Tibial artery (tissue), 4 donors: ENCODE results near the gene ELF3.

ENCODE experiments used
- DNase-seq, 2 donors: peaks; one replicate each; pipeline ENCODE4 v3.0.0-alpha.2; 2019
- H3K27ac ChIP-seq, 2 donors: fragments of 200-600 bp; sonication (generic) in 1 of 2; 1 replicate in 1 of 2; 2 replicates in 1 of 2; pipeline ENCODE4 v1.5.1; 2018 to 2019; ENCODE audit warnings: mild to moderate bottlenecking in 1 of 2
- H3K27me3 ChIP-seq, 2 donors: fragments of 200-600 bp; sonication (generic) in 1 of 2; one replicate each; pipeline versions ENCODE4 v1.5.1 to v1.6.0; 2016 to 2019
- H3K36me3 ChIP-seq, 3 donors: fragments of 200-600 bp; sonication (generic) in 2 of 3; one replicate each; pipeline ENCODE4 v1.5.1; 2016 to 2019; ENCODE audit warnings: mild to moderate bottlenecking in 2 of 3
- H3K4me1 ChIP-seq, 4 donors: fragments of 200-600 bp; sonication (generic) in 2 of 4; 1 replicate in 3 of 4; 2 replicates in 1 of 4; pipeline ENCODE4 v1.5.1; 2016 to 2019
- H3K4me3 ChIP-seq, 2 donors: fragments of 200-600 bp; sonication (generic) in 1 of 2; 1 replicate in 1 of 2; 2 replicates in 1 of 2; pipeline ENCODE4 v1.5.1; 2018 to 2019; ENCODE audit warnings: mild to moderate bottlenecking in 2 of 2
- H3K9me3 ChIP-seq, 3 donors: fragments of 200-600 bp; sonication (generic) in 1 of 3; one replicate each; pipeline ENCODE4 v1.5.1; 2016 to 2019
- intact Hi-C: fragments of 100-400 bp; cut with DNase I; formaldehyde crosslinking; loops from one replicate; pipeline ENCODE4 v1.15.0; 2023; ENCODE audit warnings: low total_unique reads
- TF ChIP-seq, protein P1 (sequence below), 2 experiments: fragments of 200-600 bp in 1 of 2; fragments of 450-650 bp in 1 of 2; IDR thresholded peaks; one replicate each; pipeline ENCODE4 v1.5.1; 2017 to 2019; ENCODE audit warnings: antibody characterized with exemption in 2 of 2, mild to moderate bottlenecking in 1 of 2, moderate library complexity in 1 of 2

Gene ELF3

DNA sequence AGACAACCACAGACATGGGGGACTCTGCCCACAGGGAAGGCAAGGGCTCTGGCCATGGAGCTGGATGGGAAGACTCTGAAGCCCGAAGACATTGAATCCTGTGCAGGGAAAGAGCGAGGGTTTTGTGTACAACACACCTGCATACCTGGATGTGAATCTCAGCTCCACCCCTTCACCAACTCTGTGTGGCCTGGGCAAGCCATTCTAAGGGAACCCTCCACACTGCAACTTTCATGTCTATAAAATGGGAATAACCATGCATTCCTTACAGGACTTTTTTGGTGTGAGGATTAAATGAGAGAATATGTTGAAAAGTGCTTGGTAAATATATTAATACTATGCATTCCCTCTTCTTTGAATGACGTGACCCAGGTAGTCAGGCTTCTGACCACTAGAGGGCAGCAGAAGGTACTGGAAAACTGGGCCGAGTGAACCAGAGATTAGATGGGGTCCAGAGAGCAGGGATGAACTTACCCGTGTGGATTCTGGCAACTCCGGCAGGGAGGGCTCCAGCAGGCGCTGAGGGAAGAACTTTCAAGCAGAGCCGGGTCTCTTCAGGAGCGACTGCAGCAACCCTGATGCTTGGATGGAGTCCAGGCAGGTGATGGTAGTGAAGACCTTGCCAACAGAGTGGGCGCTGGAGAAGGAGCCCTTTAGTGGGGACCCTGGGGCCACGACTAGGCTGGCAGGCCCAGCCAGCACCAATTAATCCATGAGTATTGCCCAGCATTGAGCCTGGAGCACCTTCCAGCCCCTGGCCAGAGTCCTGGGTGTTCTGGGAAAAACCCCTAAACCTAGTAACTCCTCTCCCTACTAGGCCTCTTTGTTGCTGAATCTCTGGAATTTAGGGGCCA lies 834 bp upstream of the ELF3 start:
- H3K36me3 ChIP-seq: peaks cover 12 to 52% (median 22%) of the 10 kb centered on the region in 3 donors
- TF ChIP-seq, protein P1, sequence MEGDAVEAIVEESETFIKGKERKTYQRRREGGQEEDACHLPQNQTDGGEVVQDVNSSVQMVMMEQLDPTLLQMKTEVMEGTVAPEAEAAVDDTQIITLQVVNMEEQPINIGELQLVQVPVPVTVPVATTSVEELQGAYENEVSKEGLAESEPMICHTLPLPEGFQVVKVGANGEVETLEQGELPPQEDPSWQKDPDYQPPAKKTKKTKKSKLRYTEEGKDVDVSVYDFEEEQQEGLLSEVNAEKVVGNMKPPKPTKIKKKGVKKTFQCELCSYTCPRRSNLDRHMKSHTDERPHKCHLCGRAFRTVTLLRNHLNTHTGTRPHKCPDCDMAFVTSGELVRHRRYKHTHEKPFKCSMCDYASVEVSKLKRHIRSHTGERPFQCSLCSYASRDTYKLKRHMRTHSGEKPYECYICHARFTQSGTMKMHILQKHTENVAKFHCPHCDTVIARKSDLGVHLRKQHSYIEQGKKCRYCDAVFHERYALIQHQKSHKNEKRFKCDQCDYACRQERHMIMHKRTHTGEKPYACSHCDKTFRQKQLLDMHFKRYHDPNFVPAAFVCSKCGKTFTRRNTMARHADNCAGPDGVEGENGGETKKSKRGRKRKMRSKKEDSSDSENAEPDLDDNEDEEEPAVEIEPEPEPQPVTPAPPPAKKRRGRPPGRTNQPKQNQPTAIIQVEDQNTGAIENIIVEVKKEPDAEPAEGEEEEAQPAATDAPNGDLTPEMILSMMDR (IDR thresholded peaks at IDR 0.05): peak; percentile 78 to 83
- H3K4me1 ChIP-seq: peaks cover 0 to 6% (median 0%) of the 10 kb centered on the region in 4 donors
- H3K27ac ChIP-seq: no peak overlapping the region
- intact Hi-C loops: loop anchor here (2.0 to 5.0 kb wide), 2 partner anchors 108 to 125 kb away; no protein-coding TSS in a partner anchor
- no peak overlapping the region for H3K4me3 ChIP-seq
- H3K27me3 ChIP-seq: no peaks in the 10 kb centered on the region
- DNase-seq: peak; percentile 75 to 81
- H3K9me3 ChIP-seq: no peaks in the 10 kb centered on the region

DNA sequence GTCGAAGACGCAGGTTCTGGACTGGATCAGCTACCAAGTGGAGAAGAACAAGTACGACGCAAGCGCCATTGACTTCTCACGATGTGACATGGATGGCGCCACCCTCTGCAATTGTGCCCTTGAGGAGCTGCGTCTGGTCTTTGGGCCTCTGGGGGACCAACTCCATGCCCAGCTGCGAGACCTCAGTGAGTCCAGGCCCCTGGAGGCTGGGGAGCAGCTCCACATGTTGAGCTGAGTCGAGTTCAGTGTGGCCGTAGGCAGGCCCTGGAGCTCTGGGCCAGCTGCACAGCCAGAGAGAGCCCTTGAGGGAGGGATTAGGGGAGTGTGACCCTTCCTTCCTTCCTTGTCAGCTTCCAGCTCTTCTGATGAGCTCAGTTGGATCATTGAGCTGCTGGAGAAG lies 1.6 kb downstream of the ELF3 start:
- Histone ChIP-seq H3K36me3 (peaks cover 0 to 52% (median 0%) of the 10 kb centered on the region in 3 donors), H3K4me1 (peaks cover 0 to 12% (median 0%) of the 10 kb centered on the region in 4 donors), H3K27me3 (no peaks in the 10 kb centered on the region), H3K27ac (no peak overlapping the region), H3K9me3 (no peaks in the 10 kb centered on the region), H3K4me3 (no peak overlapping the region)
- no peak for DNase-seq
- TF ChIP-seq, protein P1 (IDR thresholded peaks at IDR 0.05): no peak
- intact Hi-C loops: loop anchor here (2.0 to 5.0 kb wide), 2 partner anchors 105 to 123 kb away; no protein-coding TSS in a partner anchor

DNA sequence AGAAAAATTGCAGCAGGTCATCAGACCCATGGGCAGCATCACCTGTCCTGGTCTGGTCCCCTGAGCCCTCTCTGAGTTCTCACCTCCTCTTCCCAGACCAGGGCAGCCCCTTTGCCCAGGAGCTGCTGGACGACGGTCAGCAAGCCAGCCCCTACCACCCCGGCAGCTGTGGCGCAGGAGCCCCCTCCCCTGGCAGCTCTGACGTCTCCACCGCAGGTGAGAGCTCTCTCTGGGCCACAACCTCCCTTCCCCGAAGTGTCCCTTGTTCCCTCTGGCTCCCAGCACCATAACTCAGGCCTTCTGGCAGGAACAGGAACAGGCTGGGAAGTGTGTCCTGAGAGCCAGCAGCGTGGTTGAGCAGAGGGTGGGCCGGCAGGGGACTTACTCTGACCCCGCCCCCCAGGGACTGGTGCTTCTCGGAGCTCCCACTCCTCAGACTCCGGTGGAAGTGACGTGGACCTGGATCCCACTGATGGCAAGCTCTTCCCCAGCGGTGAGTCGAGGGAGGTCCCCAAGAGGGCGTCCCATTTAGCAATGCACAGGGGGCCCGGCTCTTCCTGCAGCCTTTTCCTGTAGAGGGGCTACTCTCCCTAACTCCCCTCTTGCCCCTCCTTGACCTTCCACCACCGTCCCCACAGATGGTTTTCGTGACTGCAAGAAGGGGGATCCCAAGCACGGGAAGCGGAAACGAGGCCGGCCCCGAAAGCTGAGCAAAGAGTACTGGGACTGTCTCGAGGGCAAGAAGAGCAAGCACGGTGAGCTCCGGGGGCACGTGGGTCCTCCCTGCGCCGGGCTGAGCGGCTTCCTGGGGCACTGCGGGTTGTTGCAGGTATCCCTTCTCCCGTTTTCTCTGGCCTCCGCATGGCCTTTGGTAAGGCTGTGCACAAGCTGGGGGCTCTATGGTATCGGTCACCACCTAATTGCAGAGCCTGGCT lies 2.4 kb downstream of the ELF3 start:
- intact Hi-C loops: loop anchor here (5.0 kb wide), 1 partner anchor 104 kb away; no protein-coding TSS in a partner anchor
- no peak for DNase-seq
- H3K27me3 ChIP-seq: peaks cover 0 to 1% of the 10 kb centered on the region in 2 donors
- no peaks in the 10 kb centered on the region for H3K9me3 ChIP-seq
- H3K4me1 ChIP-seq: peaks cover 0 to 9% (median 0%) of the 10 kb centered on the region in 4 donors
- H3K4me3 ChIP-seq: no peak overlapping the region
- H3K27ac ChIP-seq: no peak overlapping the region
- H3K36me3 ChIP-seq: peaks cover 0 to 49% (median 0%) of the 10 kb centered on the region in 3 donors
- TF ChIP-seq, protein P1 (IDR thresholded peaks at IDR 0.05): no peak

DNA sequence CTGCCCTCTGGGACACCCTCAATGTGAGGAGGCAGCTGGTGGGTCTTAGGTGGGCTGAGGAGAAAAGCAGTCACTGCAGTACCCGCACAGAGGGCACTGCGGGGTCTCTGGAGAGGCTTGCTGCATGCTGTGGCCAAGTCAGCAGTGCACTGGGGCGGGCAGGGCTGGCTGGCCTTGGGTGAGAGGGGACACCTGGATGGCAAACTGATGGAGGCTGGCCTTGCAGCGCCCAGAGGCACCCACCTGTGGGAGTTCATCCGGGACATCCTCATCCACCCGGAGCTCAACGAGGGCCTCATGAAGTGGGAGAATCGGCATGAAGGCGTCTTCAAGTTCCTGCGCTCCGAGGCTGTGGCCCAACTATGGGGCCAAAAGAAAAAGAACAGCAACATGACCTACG lies 3.2 kb downstream of the ELF3 start:
- no peak for DNase-seq
- Histone ChIP-seq H3K9me3 (no peaks in the 10 kb centered on the region), H3K27me3 (peaks cover 0 to 7% of the 10 kb centered on the region in 2 donors), H3K27ac (no peak overlapping the region), H3K4me1 (peaks cover 0 to 6% (median 0%) of the 10 kb centered on the region in 4 donors), H3K36me3 (peaks cover 0 to 49% (median 0%) of the 10 kb centered on the region in 3 donors), H3K4me3 (no peak overlapping the region)
- TF ChIP-seq, protein P1 (IDR thresholded peaks at IDR 0.05): no peak
- intact Hi-C loops: loop anchor here (5.0 kb wide), 1 partner anchor 104 kb away; no protein-coding TSS in a partner anchor

DNA sequence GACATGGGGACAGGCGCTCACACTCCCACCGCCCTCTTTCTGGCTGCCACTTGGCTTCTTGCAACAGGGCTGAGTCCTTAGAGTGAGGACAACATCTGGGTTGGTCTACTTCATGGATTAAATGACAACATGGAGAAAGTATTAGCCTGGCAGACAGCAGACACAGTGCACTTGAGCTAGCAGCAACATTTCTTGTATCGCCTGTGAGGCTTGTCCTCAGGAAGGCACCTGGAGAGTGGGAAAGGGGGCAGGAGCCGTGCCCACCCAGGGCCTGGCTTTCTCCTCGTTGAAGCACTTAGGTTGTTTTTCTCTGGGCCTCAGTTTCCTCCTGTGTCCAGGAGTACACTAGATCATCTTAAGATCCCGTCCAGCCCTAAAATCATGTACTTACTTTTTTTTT lies 3.7 kb downstream of the ELF3 start:
- intact Hi-C loops: loop anchor here (5.0 kb wide), 1 partner anchor 103 kb away; no protein-coding TSS in a partner anchor
- Histone ChIP-seq H3K36me3 (peaks cover 0 to 49% (median 0%) of the 10 kb centered on the region in 3 donors), H3K9me3 (no peaks in the 10 kb centered on the region), H3K4me1 (peaks cover 0 to 6% (median 0%) of the 10 kb centered on the region in 4 donors), H3K27ac (no peak overlapping the region), H3K4me3 (no peak overlapping the region), H3K27me3 (peaks cover 0 to 7% of the 10 kb centered on the region in 2 donors)
- TF ChIP-seq, protein P1 (IDR thresholded peaks at IDR 0.05): no peak
- DNase-seq: no peak
